SK-N-SH (cell line): ENCODE measurements around the gene CAGE1. TPM values are rescaled to one million over a fixed set of nuclear protein-coding genes. Genes with fewer than 3 reads are reported as not detected.

Experiments used
- CTCF ChIA-PET: fragments of 300-600, 350-600 bp; formaldehyde crosslinking; extraction: SDS; loops from one replicate; lab custom pipeline; 2021; lab: Yijun Ruan, JAX
- POLR2A ChIA-PET: fragments of 350-600 bp; sonication (Branson Sonifier 250); formaldehyde crosslinking; extraction: SDS; loops from one replicate; lab custom pipeline; 2020; ENCODE audit warnings: antibody characterized with exemption, inconsistent platforms; lab: Yijun Ruan, JAX
- DNase-seq: peaks from one replicate; pipeline ENCODE4 v3.0.0; 2012
- H2AFZ ChIP-seq: fragments of 200-600 bp; sonication (generic); 2 replicates; pipeline ENCODE4 v1.8.1; 2016; ENCODE audit warnings: antibody characterized with exemption, mild to moderate bottlenecking, low read depth
- H3F3A ChIP-seq: fragments of 200-600 bp; sonication (generic); replicated peaks from 2 replicates; pipeline ENCODE3; 2016; ENCODE audit warnings: antibody characterized with exemption, mild to moderate bottlenecking; ENCODE audit not compliant: insufficient read depth
- H3K27ac ChIP-seq, 2 experiments: fragments of 200-500 bp in 1 of 2; fragments of 200-600 bp in 1 of 2; sonication (Bioruptor generic) in 1 of 2; sonication (generic), shearing (Covaris generic) in 1 of 2; 2 replicates each; pipeline versions ENCODE4 v1.5.1 to v1.6.1; 2014 to 2016; ENCODE audit warnings: low read depth in 2 of 2, inconsistent platforms in 1 of 2, low read length in 1 of 2, mild to moderate bottlenecking in 1 of 2, mixed read lengths in 1 of 2
- H3K27me3 ChIP-seq: fragments of 200-600 bp; sonication (generic), shearing (Covaris generic); 2 replicates; pipeline ENCODE4 v1.6.1; 2016; ENCODE audit warnings: mixed run types; ENCODE audit not compliant: insufficient read depth
- H3K36me3 ChIP-seq, 2 experiments: fragments of 200-500 bp in 1 of 2; fragments of 200-600 bp in 1 of 2; sonication (Bioruptor generic) in 1 of 2; sonication (generic) in 1 of 2; replicated peaks in 1 of 2; 2 replicates each; pipeline versions ENCODE3 to v1.5.1; 2014 to 2016; ENCODE audit warnings: low read length in 1 of 2, mild to moderate bottlenecking in 1 of 2; ENCODE audit not compliant: insufficient read depth in 2 of 2, control insufficient read depth in 1 of 2
- H3K4me1 ChIP-seq, 2 experiments: fragments of 200-500 bp in 1 of 2; fragments of 200-600 bp in 1 of 2; sonication (Bioruptor generic) in 1 of 2; sonication (generic), shearing (Covaris generic) in 1 of 2; 2 replicates each; pipeline versions ENCODE4 v1.5.1 to v1.6.1; 2014 to 2016; ENCODE audit warnings: low read depth in 1 of 2, low read length in 1 of 2, mixed run types in 1 of 2; ENCODE audit not compliant: insufficient read depth in 2 of 2, control insufficient read depth in 1 of 2
- H3K4me2 ChIP-seq: fragments of 200-600 bp; sonication (generic), shearing (Covaris generic); 2 replicates; pipeline ENCODE4 v1.6.1; 2017; ENCODE audit warnings: mixed run types
- H3K4me3 ChIP-seq, 2 experiments: fragments of 200-500 bp in 1 of 2; fragments of 200-600 bp in 1 of 2; sonication (Bioruptor generic) in 1 of 2; sonication (generic), shearing (Covaris generic) in 1 of 2; 2 replicates each; pipeline versions ENCODE4 v1.5.1 to v1.8.1; 2014 to 2016; ENCODE audit warnings: low read depth in 2 of 2, inconsistent platforms in 1 of 2, low read length in 1 of 2, mild to moderate bottlenecking in 1 of 2, mixed read lengths in 1 of 2, moderate library complexity in 1 of 2
- H3K79me2 ChIP-seq: fragments of 200-600 bp; sonication (generic); 2 replicates; pipeline ENCODE4 v1.8.1; 2017; ENCODE audit warnings: mild to moderate bottlenecking; ENCODE audit not compliant: insufficient read depth
- H3K9ac ChIP-seq: fragments of 200-600 bp; sonication (generic); 2 replicates; pipeline ENCODE4 v1.6.1; 2017; ENCODE audit warnings: mixed run types
- H3K9me2 ChIP-seq: fragments of 200-600 bp; sonication (generic); 2 replicates; pipeline ENCODE4 v1.6.1; 2017; ENCODE audit warnings: mixed run types
- H3K9me3 ChIP-seq: fragments of 200-600 bp; sonication (generic); 2 replicates; pipeline ENCODE4 v1.6.1; 2017; ENCODE audit warnings: mixed run types, mild to moderate bottlenecking, moderate library complexity
- H4K20me1 ChIP-seq: fragments of 200-600 bp; sonication (generic); 2 replicates; pipeline ENCODE4 v1.6.1; 2017; ENCODE audit warnings: mild to moderate bottlenecking, mixed run types; ENCODE audit not compliant: insufficient read depth
- EZH2phosphoT487 ChIP-seq: fragments of 200-600 bp; sonication (generic); IDR thresholded peaks from 2 replicates; pipeline ENCODE4 v1.6.1; 2017; ENCODE audit warnings: low read depth, mixed run types, mild to moderate bottlenecking, antibody characterized with exemption, moderate library complexity, borderline replicate concordance
- JUND ChIP-seq: IDR thresholded peaks from 2 replicates; pipeline ENCODE4 v1.4.0; 2012
- MEF2A ChIP-seq: IDR thresholded peaks from 2 replicates; pipeline ENCODE4 v1.4.0; 2012; ENCODE audit warnings: low read depth, borderline replicate concordance
- POLR2AphosphoS5 ChIP-seq: IDR thresholded peaks from 2 replicates; pipeline ENCODE4 v1.6.1; 2012; ENCODE audit warnings: low read depth, low read length
- RCOR1 ChIP-seq: fragments of 150-350 bp; IDR thresholded peaks from 2 replicates; pipeline ENCODE4 v1.6.1; 2017; ENCODE audit warnings: antibody characterized with exemption, low read length
- REST ChIP-seq: IDR thresholded peaks from 2 replicates; pipeline ENCODE4 v1.6.1; 2012; ENCODE audit warnings: mild to moderate bottlenecking, low read depth, low read length, moderate library complexity
- USF1 ChIP-seq: IDR thresholded peaks from 2 replicates; pipeline ENCODE4 v1.4.0; 2012; ENCODE audit warnings: low read depth, borderline replicate concordance
- ZBTB33 ChIP-seq: IDR thresholded peaks from 2 replicates; pipeline ENCODE4 v1.4.0; 2012; ENCODE audit warnings: low read depth, borderline replicate concordance
- WGBS: methylation state at CpG from one replicate; pipeline ENCODE4 v1.1.6; 2017; ENCODE audit warnings: low lambda C conversion rate; 5-methylcytosine and 5-hydroxymethylcytosine counted together
- polyA plus RNA-seq, 3 experiments: library from polyadenylated mRNA; depleted of rRNA; stranded (reverse); fragments of >200 nt; gene quantifications; 2 replicates each; pipeline ENCODE4 v1.2.3, GENCODE V29; 2012

The CAGE1 gene
- polyA plus RNA-seq, 1 of the 3 experiments (the other 2 are of a cell fraction): not detected

- peaks cover 3% of the 10 kb centered on the region for H3K79me2 ChIP-seq
Measured at GRCh38 chr6:7290079-7290478, 99.5 kb downstream of the CAGE1 start.

More at GRCh38 chr6:7290079-7290478, 99.5 kb downstream of the CAGE1 start:
- Histone ChIP-seq H3K4me2 (no peak overlapping the region), H3F3A (peaks cover 8% of the 10 kb centered on the region), H3K27me3 (no peaks in the 10 kb centered on the region), H3K27ac (no peak overlapping the region), H3K36me3 (peaks cover 77 to 88% of the 10 kb centered on the region in 2 experiments), H3K4me3 (no peak overlapping the region), H3K4me1 (no peaks in the 10 kb centered on the region), H3K9ac (no peak overlapping the region), H4K20me1 (no peaks in the 10 kb centered on the region), H2AFZ (no peak overlapping the region), H3K9me2 (no peaks in the 10 kb centered on the region), H3K9me3 (no peaks in the 10 kb centered on the region)
- POLR2A ChIA-PET: no interaction called here
- TF ChIP-seq REST: no peak
- TF ChIP-seq EZH2phosphoT487: no peak
- no peak for TF ChIP-seq MEF2A
- TF ChIP-seq RCOR1: no peak
- TF ChIP-seq POLR2AphosphoS5: no peak
- no peak for TF ChIP-seq ZBTB33
- no peak for TF ChIP-seq USF1
- no peak for TF ChIP-seq JUND
- DNase-seq: no peak
- WGBS: 97% methylated on average over 1 of the region's 1 CpG
- CTCF ChIA-PET: interaction anchor here (1.7 kb wide), 1 partner anchor 325 kb away, joined by 5 read pairs; no protein-coding TSS in a partner anchor
